IMR-90 (cell line): ENCODE results near the gene TMEM209. TPM values are rescaled to one million over a fixed set of nuclear protein-coding genes. Genes with fewer than 3 reads are reported as not detected.

ENCODE experiments used
- ATAC-seq: fragments of 200-7000 bp; cut with Tn5 transposase; 2 replicates; pipeline ENCODE4 v1.9.1; 2020; ENCODE audit warnings: low read depth, mild to moderate bottlenecking, moderate library complexity
- BruUV-seq: library from RNA; stranded (reverse); fragments of 400-500 nt; replicated peaks from 2 replicates; lab custom pipeline; 2021; lab: Mats Ljungman, UMichigan
- CTCF ChIA-PET: fragments of 300-600 bp; formaldehyde crosslinking; extraction: SDS; loops from one replicate; lab custom pipeline; 2021; ENCODE audit warnings: antibody characterized with exemption; lab: Yijun Ruan, JAX
- POLR2A ChIA-PET: fragments of 300-600 bp; sonication (Branson Sonifier 250); formaldehyde crosslinking; loops from one replicate; lab custom pipeline; 2022; ENCODE audit warnings: antibody characterized with exemption; ENCODE audit not compliant: unreplicated experiment; lab: Charles Lee
- DNase-seq: peaks from one replicate; pipeline ENCODE4 v3.0.0; 2013
- H2AFZ ChIP-seq: replicated peaks from 2 replicates; pipeline ENCODE3; 2013; ENCODE audit warnings: low read length, mild to moderate bottlenecking; ENCODE audit not compliant: poor library complexity
- H2AK5ac ChIP-seq: 2 replicates; pipeline ENCODE4 v1.6.1; 2013; ENCODE audit warnings: low read depth, low read length, inconsistent platforms
- H2AK9ac ChIP-seq: replicated peaks from 2 replicates; pipeline ENCODE3; 2013; ENCODE audit warnings: mild to moderate bottlenecking, low read depth, low read length, moderate library complexity; ENCODE audit not compliant: poor library complexity
- H2BK120ac ChIP-seq: 2 replicates; pipeline ENCODE4 v1.6.1; 2013; ENCODE audit warnings: low read depth, low read length, inconsistent platforms
- H2BK15ac ChIP-seq: 3 replicates; pipeline ENCODE4 v1.6.1; 2013; ENCODE audit warnings: low read depth, low read length, inconsistent platforms
- H2BK20ac ChIP-seq: 2 replicates; pipeline ENCODE4 v1.6.1; 2013; ENCODE audit warnings: low read depth, mild to moderate bottlenecking, inconsistent platforms, low read length, moderate library complexity
- H2BK5ac ChIP-seq: 2 replicates; pipeline ENCODE4 v1.6.1; 2013; ENCODE audit warnings: mild to moderate bottlenecking, low read depth, low read length, inconsistent platforms; ENCODE audit not compliant: poor library complexity, severe bottlenecking
- H3K14ac ChIP-seq: replicated peaks from 2 replicates; pipeline ENCODE4 v1.6.1; 2013; ENCODE audit warnings: low read depth, low read length, inconsistent platforms
- H3K18ac ChIP-seq: 2 replicates; pipeline ENCODE4 v1.6.1; 2013; ENCODE audit warnings: low read depth, low read length, control low read depth
- H3K23ac ChIP-seq: 2 replicates; pipeline ENCODE4 v1.6.1; 2013; ENCODE audit warnings: low read depth, low read length, inconsistent platforms
- H3K27ac ChIP-seq: 2 replicates; pipeline ENCODE4 v1.5.1; 2013; ENCODE audit warnings: mild to moderate bottlenecking, control low read depth, low read length; ENCODE audit not compliant: insufficient read depth
- H3K27me3 ChIP-seq: 2 replicates; pipeline ENCODE4 v1.6.1; 2013; ENCODE audit warnings: low read length; ENCODE audit not compliant: control insufficient read depth, insufficient read depth
- H3K36me3 ChIP-seq: 2 replicates; pipeline ENCODE4 v1.6.1; 2013; ENCODE audit warnings: low read length, mixed read lengths; ENCODE audit not compliant: control insufficient read depth, insufficient read depth
- H3K4ac ChIP-seq: 2 replicates; pipeline ENCODE4 v1.6.1; 2013; ENCODE audit warnings: low read depth, low read length, inconsistent platforms
- H3K4me1 ChIP-seq: 2 replicates; pipeline ENCODE4 v1.6.1; 2013; ENCODE audit warnings: low read length, mixed read lengths; ENCODE audit not compliant: control insufficient read depth, insufficient read depth
- H3K4me2 ChIP-seq: 2 replicates; pipeline ENCODE4 v1.6.1; 2013; ENCODE audit warnings: low read depth, mild to moderate bottlenecking, control low read depth, low read length, moderate library complexity
- H3K4me3 ChIP-seq: 2 replicates; pipeline ENCODE4 v1.5.1; 2013; ENCODE audit warnings: low read depth, mild to moderate bottlenecking, control low read depth, low read length, moderate library complexity; ENCODE audit not compliant: insufficient read depth
- H3K56ac ChIP-seq: 2 replicates; pipeline ENCODE4 v1.6.1; 2013; ENCODE audit warnings: low read length, inconsistent platforms; ENCODE audit not compliant: insufficient read depth; ENCODE audit errors: extremely low read depth
- H3K79me1 ChIP-seq, 2 experiments: 2 replicates each; pipeline ENCODE4 v1.6.1; 2013; ENCODE audit warnings: low read length in 2 of 2, inconsistent platforms in 1 of 2, low read depth in 1 of 2
- H3K9ac ChIP-seq: 2 replicates; pipeline ENCODE4 v1.6.1; 2013; ENCODE audit warnings: low read depth, low read length, control low read depth
- H3K9me1 ChIP-seq: 2 replicates; pipeline ENCODE4 v1.6.1; 2013; ENCODE audit warnings: low read length, inconsistent platforms; ENCODE audit not compliant: insufficient read depth
- H3K9me3 ChIP-seq: 2 replicates; pipeline ENCODE4 v1.6.1; 2013; ENCODE audit warnings: low read length; ENCODE audit not compliant: control insufficient read depth, insufficient read depth
- H4K20me1 ChIP-seq: 2 replicates; pipeline ENCODE4 v1.6.1; 2013; ENCODE audit warnings: low read length, inconsistent platforms; ENCODE audit not compliant: insufficient read depth
- H4K5ac ChIP-seq: 2 replicates; pipeline ENCODE4 v1.6.1; 2013; ENCODE audit warnings: mild to moderate bottlenecking, low read depth, low read length, control low read depth
- H4K8ac ChIP-seq, 2 experiments: 2 replicates each; pipeline ENCODE4 v1.6.1; 2013; ENCODE audit warnings: low read depth in 2 of 2, low read length in 2 of 2, control low read depth in 1 of 2, inconsistent platforms in 1 of 2
- H4K91ac ChIP-seq: 2 replicates; pipeline ENCODE4 v1.6.1; 2013; ENCODE audit warnings: low read depth, low read length, inconsistent platforms; ENCODE audit not compliant: insufficient read depth
- BHLHE40 ChIP-seq: fragments of 150-350 bp; IDR thresholded peaks from 2 replicates; pipeline ENCODE4 v1.6.1; 2016; ENCODE audit warnings: mild to moderate bottlenecking, low read depth, low read length
- CEBPB ChIP-seq: IDR thresholded peaks from 2 replicates; pipeline ENCODE4 v1.6.1; 2012; ENCODE audit warnings: low read depth, low read length, improper control_type of control experiment
- CHD1 ChIP-seq: IDR thresholded peaks from 2 replicates; pipeline ENCODE4 v1.6.1; 2012; ENCODE audit warnings: low read depth, low read length, improper control_type of control experiment
- FOS ChIP-seq: fragments of 150-350 bp; IDR thresholded peaks from 2 replicates; pipeline ENCODE4 v1.6.1; 2016; ENCODE audit warnings: low read depth, low read length
- MAFK ChIP-seq: IDR thresholded peaks from 2 replicates; pipeline ENCODE4 v1.6.1; 2012; ENCODE audit warnings: low read depth, low read length, improper control_type of control experiment
- MAZ ChIP-seq: IDR thresholded peaks from 2 replicates; pipeline ENCODE4 v1.6.1; 2012; ENCODE audit warnings: low read depth, mild to moderate bottlenecking, low read length, improper control_type of control experiment, moderate library complexity, borderline replicate concordance
- MXI1 ChIP-seq: IDR thresholded peaks from 2 replicates; pipeline ENCODE4 v1.6.1; 2012; ENCODE audit warnings: low read depth, mild to moderate bottlenecking, low read length, moderate library complexity, borderline replicate concordance
- NFE2L2 ChIP-seq: fragments of 150-350 bp; IDR thresholded peaks from 2 replicates; pipeline ENCODE4 v1.6.1; 2016; ENCODE audit warnings: low read depth, mild to moderate bottlenecking, low read length
- POLR2A ChIP-seq: IDR thresholded peaks from 2 replicates; pipeline ENCODE4 v1.6.1; 2012; ENCODE audit warnings: mild to moderate bottlenecking, low read depth, low read length
- RAD21 ChIP-seq: IDR thresholded peaks from 2 replicates; pipeline ENCODE4 v1.6.1; 2012; ENCODE audit warnings: low read length, improper control_type of control experiment
- RCOR1 ChIP-seq: IDR thresholded peaks from 2 replicates; pipeline ENCODE4 v1.6.1; 2012; ENCODE audit warnings: mild to moderate bottlenecking, low read length, improper control_type of control experiment; ENCODE audit not compliant: insufficient replicate concordance
- RFX5 ChIP-seq: IDR thresholded peaks from 2 replicates; pipeline ENCODE4 v1.8.0; 2012; ENCODE audit warnings: low read depth, mild to moderate bottlenecking, low read length, moderate library complexity
- SMC3 ChIP-seq: fragments of 150-350 bp; IDR thresholded peaks from 2 replicates; pipeline ENCODE4 v1.6.1; 2016; ENCODE audit warnings: low read depth, mild to moderate bottlenecking, antibody characterized with exemption, low read length, moderate library complexity
- WGBS, 2 experiments: methylation state at CpG; one replicate each; pipeline versions ENCODE4 v1.1.5 to v1.1.7; 2013; ENCODE audit warnings: missing lambda C conversion rate in 2 of 2; ENCODE audit not compliant: insufficient read length in 1 of 2; ENCODE audit errors: extremely low coverage in 2 of 2; 5-methylcytosine and 5-hydroxymethylcytosine counted together
- dilution Hi-C: fragments of 300-500 bp; cut with HindIII; formaldehyde crosslinking; loops from one replicate; pipeline ENCODE4 v1.14.3; 2018; ENCODE audit warnings: low sequenced_read_pairs; ENCODE audit not compliant: unreplicated experiment
- in situ Hi-C: fragments of 300-500 bp; cut with MboI; formaldehyde crosslinking; loops from 3 replicates; pipeline ENCODE4 v1.14.3; 2019; ENCODE audit warnings: low sequenced_read_pairs, inconsistent platforms, mixed read lengths
- intact Hi-C: fragments of 100-400 bp; cut with micrococcal nuclease; formaldehyde crosslinking; loops from 2 replicates; pipeline ENCODE4 v1.10.0; 2022
- polyA plus RNA-seq, 3 experiments: library from polyadenylated mRNA; depleted of rRNA; stranded (reverse); fragments of >200 nt; gene quantifications; 2 replicates each; pipeline ENCODE4 v1.2.3, GENCODE V29; 2012; ENCODE audit warnings: low replicate concordance in 1 of 3
- total RNA-seq: library from RNA; depleted of rRNA; stranded (reverse); fragments of >200 nt; gene quantifications from 2 replicates; pipeline ENCODE4 v1.2.3, GENCODE V29; 2012
- TF ChIP-seq, protein P1 (sequence below): conservative IDR thresholded peaks from 2 replicates; pipeline ENCODE4 v1.5.1; 2012; ENCODE audit warnings: mild to moderate bottlenecking, low read depth, low read length, improper control_type of control experiment
- TF ChIP-seq, protein P2 (sequence below): fragments of 150-350 bp; IDR thresholded peaks from 2 replicates; pipeline ENCODE4 v1.6.1; 2017; ENCODE audit warnings: mild to moderate bottlenecking, antibody characterized with exemption, low read length, low read depth
- TF ChIP-seq, protein P3 (sequence below): fragments of 150-350 bp; IDR thresholded peaks from 2 replicates; pipeline ENCODE4 v1.6.1; 2016; ENCODE audit warnings: low read depth, mild to moderate bottlenecking, low read length, moderate library complexity, borderline replicate concordance

The TMEM209 gene
- total and polyA plus RNA-seq, 2 of the 4 experiments (the other 2 are of a cell fraction) = 8.0 to 11.3 TPM

DNA sequence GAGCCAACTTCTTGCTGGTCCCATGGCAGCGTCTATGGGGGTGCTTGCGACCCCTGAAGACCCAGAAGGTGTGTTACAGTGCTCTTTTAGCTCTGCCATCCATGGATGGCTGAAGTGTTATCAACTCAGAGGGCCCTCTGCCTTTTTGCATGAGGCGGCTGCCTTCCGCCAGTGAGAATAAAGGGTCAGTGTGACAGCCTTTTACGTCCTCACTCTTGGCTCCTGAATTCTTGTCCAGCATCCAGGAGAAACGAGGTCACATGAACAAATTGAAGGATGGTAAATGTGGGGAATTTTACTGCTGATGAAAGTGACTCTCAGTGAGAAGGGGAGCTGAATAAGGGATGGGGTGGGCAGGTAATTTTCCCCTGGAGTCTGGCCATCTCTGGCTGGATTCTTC, 26.6 kb upstream of the TMEM209 start:
- Histone ChIP-seq H2AK9ac (no peak overlapping the region), H2BK5ac (no peak overlapping the region), H3K4me3 (no peak overlapping the region), H4K20me1 (no peaks in the 10 kb centered on the region), H2BK20ac (no peak overlapping the region), H3K9me1 (no peaks in the 10 kb centered on the region), H3K9ac (no peak overlapping the region), H4K5ac (no peak overlapping the region), H4K8ac (no peak overlapping the region), H3K9me3 (no peaks in the 10 kb centered on the region), H3K23ac (no peak overlapping the region), H4K91ac (no peak overlapping the region), H3K4me1 (no peaks in the 10 kb centered on the region), H3K18ac (no peak overlapping the region), H3K4me2 (no peak overlapping the region), H2AK5ac (no peak overlapping the region), H3K14ac (no peak overlapping the region), H3K4ac (no peak overlapping the region), H2BK15ac (no peak overlapping the region), H2AFZ (no peak overlapping the region), H3K79me1 (no peaks in the 10 kb centered on the region), H3K56ac (no peak overlapping the region), H2BK120ac (no peak overlapping the region), H3K27ac (no peak overlapping the region), H3K36me3 (no peaks in the 10 kb centered on the region), H3K27me3 (peaks cover 2% of the 10 kb centered on the region; the same call in 1 of the 2 replicates)
- ChIA-PET POLR2A (no interaction called here), CTCF (no interaction called here)
- in situ Hi-C loops = no loop called here
- ATAC-seq (no peak), DNase-seq (no peak)
- intact Hi-C loops = no loop called here
- no CpG with 5 or more reads among the region's 6 CpGs for whole genome bisulfite sequencing, 2 experiments
- no TSS peak for BruUV-seq
- no peak for TF ChIP-seq MAFK
- no peak for TF ChIP-seq MXI1
- TF ChIP-seq CEBPB = no peak
- TF ChIP-seq RFX5 = no peak
- TF ChIP-seq RCOR1 = no peak
- no peak for TF ChIP-seq FOS
- no peak for TF ChIP-seq CHD1
- no peak for TF ChIP-seq RAD21
- TF ChIP-seq, protein P1, sequence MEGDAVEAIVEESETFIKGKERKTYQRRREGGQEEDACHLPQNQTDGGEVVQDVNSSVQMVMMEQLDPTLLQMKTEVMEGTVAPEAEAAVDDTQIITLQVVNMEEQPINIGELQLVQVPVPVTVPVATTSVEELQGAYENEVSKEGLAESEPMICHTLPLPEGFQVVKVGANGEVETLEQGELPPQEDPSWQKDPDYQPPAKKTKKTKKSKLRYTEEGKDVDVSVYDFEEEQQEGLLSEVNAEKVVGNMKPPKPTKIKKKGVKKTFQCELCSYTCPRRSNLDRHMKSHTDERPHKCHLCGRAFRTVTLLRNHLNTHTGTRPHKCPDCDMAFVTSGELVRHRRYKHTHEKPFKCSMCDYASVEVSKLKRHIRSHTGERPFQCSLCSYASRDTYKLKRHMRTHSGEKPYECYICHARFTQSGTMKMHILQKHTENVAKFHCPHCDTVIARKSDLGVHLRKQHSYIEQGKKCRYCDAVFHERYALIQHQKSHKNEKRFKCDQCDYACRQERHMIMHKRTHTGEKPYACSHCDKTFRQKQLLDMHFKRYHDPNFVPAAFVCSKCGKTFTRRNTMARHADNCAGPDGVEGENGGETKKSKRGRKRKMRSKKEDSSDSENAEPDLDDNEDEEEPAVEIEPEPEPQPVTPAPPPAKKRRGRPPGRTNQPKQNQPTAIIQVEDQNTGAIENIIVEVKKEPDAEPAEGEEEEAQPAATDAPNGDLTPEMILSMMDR = no peak
- TF ChIP-seq SMC3 = no peak
- TF ChIP-seq, protein P2, sequence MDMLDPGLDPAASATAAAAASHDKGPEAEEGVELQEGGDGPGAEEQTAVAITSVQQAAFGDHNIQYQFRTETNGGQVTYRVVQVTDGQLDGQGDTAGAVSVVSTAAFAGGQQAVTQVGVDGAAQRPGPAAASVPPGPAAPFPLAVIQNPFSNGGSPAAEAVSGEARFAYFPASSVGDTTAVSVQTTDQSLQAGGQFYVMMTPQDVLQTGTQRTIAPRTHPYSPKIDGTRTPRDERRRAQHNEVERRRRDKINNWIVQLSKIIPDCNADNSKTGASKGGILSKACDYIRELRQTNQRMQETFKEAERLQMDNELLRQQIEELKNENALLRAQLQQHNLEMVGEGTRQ = no peak
- no peak for TF ChIP-seq NFE2L2
- TF ChIP-seq BHLHE40 = no peak
- no peak for TF ChIP-seq POLR2A
- TF ChIP-seq, protein P3, sequence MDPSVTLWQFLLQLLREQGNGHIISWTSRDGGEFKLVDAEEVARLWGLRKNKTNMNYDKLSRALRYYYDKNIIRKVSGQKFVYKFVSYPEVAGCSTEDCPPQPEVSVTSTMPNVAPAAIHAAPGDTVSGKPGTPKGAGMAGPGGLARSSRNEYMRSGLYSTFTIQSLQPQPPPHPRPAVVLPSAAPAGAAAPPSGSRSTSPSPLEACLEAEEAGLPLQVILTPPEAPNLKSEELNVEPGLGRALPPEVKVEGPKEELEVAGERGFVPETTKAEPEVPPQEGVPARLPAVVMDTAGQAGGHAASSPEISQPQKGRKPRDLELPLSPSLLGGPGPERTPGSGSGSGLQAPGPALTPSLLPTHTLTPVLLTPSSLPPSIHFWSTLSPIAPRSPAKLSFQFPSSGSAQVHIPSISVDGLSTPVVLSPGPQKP = no peak
- TF ChIP-seq MAZ = no peak
- dilution Hi-C loops = no loop called here
